Adipocyte (in vitro differentiated cells): ENCODE data around the gene ZMPSTE24.
A peak's percentile ranks its signal among the peaks of the same experiment; 100 is the strongest.

Experiments
- DNase-seq: peaks from one replicate; pipeline ENCODE4 v3.0.0-alpha.2; 2015; ENCODE audit warnings: low read depth
- H3K27me3 ChIP-seq: replicated peaks from 2 replicates; pipeline ENCODE4 v1.7.0; 2013; ENCODE audit warnings: mild to moderate bottlenecking, low read length, moderate library complexity; ENCODE audit not compliant: control insufficient read depth, insufficient read depth
- H3K36me3 ChIP-seq: 2 replicates; pipeline ENCODE4 v1.7.0; 2013; ENCODE audit warnings: low read length, mild to moderate bottlenecking, moderate library complexity; ENCODE audit not compliant: control insufficient read depth, insufficient read depth, severe bottlenecking
- H3K4me1 ChIP-seq: 2 replicates; pipeline ENCODE4 v1.7.0; 2013; ENCODE audit warnings: mild to moderate bottlenecking, low read length, moderate library complexity; ENCODE audit not compliant: control insufficient read depth, insufficient read depth
- H3K4me3 ChIP-seq: 2 replicates; pipeline ENCODE4 v1.7.0; 2013; ENCODE audit warnings: mild to moderate bottlenecking, low read length, moderate library complexity
- H3K9ac ChIP-seq: 2 replicates; pipeline ENCODE4 v1.7.0; 2013; ENCODE audit warnings: mild to moderate bottlenecking, low read length, moderate library complexity
- H3K9me3 ChIP-seq: 2 replicates; pipeline ENCODE4 v1.7.0; 2013; ENCODE audit warnings: mild to moderate bottlenecking, low read length, moderate library complexity; ENCODE audit not compliant: control insufficient read depth

ZMPSTE24 gene

GRCh38 chr1:40264354-40264781 lies 6.3 kb downstream of the ZMPSTE24 start:
- H3K4me3 ChIP-seq = no peak overlapping the region
- H3K4me1 ChIP-seq = peaks cover 42% of the 10 kb centered on the region
- H3K27me3 ChIP-seq = no peaks in the 10 kb centered on the region
- no peak for DNase-seq
- H3K9ac ChIP-seq = no peak overlapping the region
- peaks cover 61% of the 10 kb centered on the region for H3K36me3 ChIP-seq
- H3K9me3 ChIP-seq = no peaks in the 10 kb centered on the region

- Histone ChIP-seq H3K36me3 (peaks cover 68% of the 10 kb centered on the region), H3K27me3 (no peaks in the 10 kb centered on the region), H3K4me1 (peaks cover 42% of the 10 kb centered on the region), H3K4me3 (no peak overlapping the region), H3K9ac (no peak overlapping the region), H3K9me3 (no peaks in the 10 kb centered on the region)
- no peak for DNase-seq
These were observed 7.3 kb downstream of the ZMPSTE24 start for GRCh38 chr1:40265298-40265697.

- H3K4me1 ChIP-seq = peaks cover 44% of the 10 kb centered on the region
- H3K9ac ChIP-seq = no peak overlapping the region
- H3K36me3 ChIP-seq = peaks cover 68% of the 10 kb centered on the region
- no peak for DNase-seq
- no peaks in the 10 kb centered on the region for H3K9me3 ChIP-seq
- no peaks in the 10 kb centered on the region for H3K27me3 ChIP-seq
- H3K4me3 ChIP-seq = no peak overlapping the region
These were observed 7.9 kb downstream of the ZMPSTE24 start for GRCh38 chr1:40265919-40266318.

DNA sequence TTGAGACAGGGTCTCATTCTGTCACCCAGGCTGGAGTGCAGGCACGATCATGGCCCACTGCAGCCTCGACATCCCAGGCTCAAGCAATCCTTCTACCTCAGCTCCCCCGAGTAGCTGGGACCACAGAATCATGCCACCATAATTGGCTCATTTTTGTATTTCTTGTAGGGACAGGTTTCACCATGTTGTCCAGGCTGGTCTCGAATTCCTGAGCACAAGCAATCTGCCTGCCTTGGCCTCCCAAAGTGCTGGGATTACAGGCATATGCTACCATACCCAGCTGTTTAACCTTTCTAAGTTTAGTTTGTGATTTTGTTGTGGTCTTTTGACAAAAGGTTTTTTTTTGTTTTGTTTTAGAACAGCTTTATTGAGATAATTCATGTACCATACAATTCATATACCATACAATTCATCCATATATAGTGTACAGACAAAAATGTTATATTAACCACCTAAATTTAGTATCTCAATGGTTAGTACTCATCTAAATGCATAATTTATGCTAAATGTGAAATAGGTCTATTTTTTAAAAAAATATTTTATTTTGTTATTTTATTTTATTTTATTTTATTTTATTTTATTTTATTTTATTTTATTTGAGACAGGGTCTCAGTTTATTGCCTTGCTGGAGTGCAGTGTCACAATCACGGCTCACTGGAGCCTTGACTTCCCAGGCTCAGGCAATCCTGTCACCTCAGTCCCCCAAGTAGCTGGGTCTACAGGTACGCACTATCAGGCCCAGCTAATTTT lies 8.9 kb downstream of the ZMPSTE24 start:
- H3K36me3 ChIP-seq = peaks cover 68% of the 10 kb centered on the region
- H3K9ac ChIP-seq = no peak overlapping the region
- H3K27me3 ChIP-seq = no peaks in the 10 kb centered on the region
- no peaks in the 10 kb centered on the region for H3K9me3 ChIP-seq
- no peak for DNase-seq
- peak overlapping the region; percentile 48 for H3K4me3 ChIP-seq
- peaks cover 44% of the 10 kb centered on the region for H3K4me1 ChIP-seq

DNA sequence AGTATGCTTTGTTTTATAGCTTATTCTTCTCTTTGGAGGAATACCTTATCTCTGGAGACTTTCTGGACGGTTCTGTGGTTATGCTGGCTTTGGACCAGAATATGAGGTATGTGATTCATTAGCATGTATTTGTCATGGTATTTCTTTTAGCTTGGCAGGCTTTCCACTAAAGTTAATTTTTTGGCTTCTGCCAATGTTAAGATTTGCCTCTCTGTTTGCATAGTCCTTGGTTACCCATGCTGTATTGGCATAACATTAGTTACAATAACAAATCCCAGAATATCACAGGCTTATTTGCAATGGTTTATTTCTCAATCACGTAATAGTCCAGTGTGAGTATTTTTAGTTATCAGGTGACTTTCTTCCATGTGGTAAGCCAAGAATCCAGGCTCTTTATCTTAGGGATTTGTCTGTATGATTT lies 9.7 kb downstream of the ZMPSTE24 start:
- DNase-seq = peak; percentile 95
- Histone ChIP-seq H3K36me3 (peaks cover 68% of the 10 kb centered on the region), H3K27me3 (no peaks in the 10 kb centered on the region), H3K4me3 (peak overlapping the region; percentile 48), H3K4me1 (peaks cover 40% of the 10 kb centered on the region), H3K9ac (peak overlapping the region; percentile 68), H3K9me3 (no peaks in the 10 kb centered on the region)

GRCh38 chr1:40268211-40268610 lies 10.2 kb downstream of the ZMPSTE24 start:
- H3K4me3 ChIP-seq = peak overlapping the region; percentile 12
- DNase-seq = no peak
- peaks cover 36% of the 10 kb centered on the region for H3K4me1 ChIP-seq
- H3K9ac ChIP-seq = peak overlapping the region; percentile 68
- H3K27me3 ChIP-seq = no peaks in the 10 kb centered on the region
- peaks cover 67% of the 10 kb centered on the region for H3K36me3 ChIP-seq
- no peaks in the 10 kb centered on the region for H3K9me3 ChIP-seq

DNA sequence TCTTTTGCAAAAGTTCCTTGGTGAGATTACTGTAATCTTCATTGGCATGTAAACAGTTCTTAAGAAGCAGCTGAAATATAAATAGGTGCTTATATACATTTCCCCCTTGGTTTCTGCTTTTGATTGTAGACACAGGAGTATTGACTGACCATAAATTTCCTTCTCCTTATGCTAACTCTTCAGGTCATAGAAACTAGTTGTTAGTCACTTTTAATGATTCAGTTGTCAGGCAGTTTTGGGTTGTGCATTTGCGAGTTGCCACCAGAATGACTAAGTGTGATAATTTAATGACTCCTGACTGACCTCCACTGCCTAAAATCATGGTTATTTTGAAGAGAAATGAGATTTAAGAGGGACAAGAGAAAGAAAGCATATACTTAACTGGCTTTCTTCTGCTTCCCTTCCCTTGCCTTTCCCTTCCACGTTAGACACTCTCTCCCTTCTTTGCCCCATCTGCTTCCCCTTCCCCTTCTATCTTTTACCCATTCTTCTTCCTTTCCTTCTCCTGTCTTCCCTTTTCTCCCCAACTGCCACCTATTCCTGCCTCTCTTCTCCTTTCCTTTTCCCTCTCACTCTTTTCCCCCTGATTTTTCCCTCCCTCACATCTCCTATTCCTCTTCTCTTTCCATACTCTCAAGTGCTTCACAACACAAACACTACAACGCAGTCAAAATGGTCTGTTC lies 12.3 kb downstream of the ZMPSTE24 start:
- no peaks in the 10 kb centered on the region for H3K9me3 ChIP-seq
- H3K9ac ChIP-seq = no peak overlapping the region
- H3K27me3 ChIP-seq = no peaks in the 10 kb centered on the region
- peaks cover 69% of the 10 kb centered on the region for H3K36me3 ChIP-seq
- DNase-seq = no peak
- H3K4me1 ChIP-seq = peaks cover 30% of the 10 kb centered on the region
- no peak overlapping the region for H3K4me3 ChIP-seq

DNA sequence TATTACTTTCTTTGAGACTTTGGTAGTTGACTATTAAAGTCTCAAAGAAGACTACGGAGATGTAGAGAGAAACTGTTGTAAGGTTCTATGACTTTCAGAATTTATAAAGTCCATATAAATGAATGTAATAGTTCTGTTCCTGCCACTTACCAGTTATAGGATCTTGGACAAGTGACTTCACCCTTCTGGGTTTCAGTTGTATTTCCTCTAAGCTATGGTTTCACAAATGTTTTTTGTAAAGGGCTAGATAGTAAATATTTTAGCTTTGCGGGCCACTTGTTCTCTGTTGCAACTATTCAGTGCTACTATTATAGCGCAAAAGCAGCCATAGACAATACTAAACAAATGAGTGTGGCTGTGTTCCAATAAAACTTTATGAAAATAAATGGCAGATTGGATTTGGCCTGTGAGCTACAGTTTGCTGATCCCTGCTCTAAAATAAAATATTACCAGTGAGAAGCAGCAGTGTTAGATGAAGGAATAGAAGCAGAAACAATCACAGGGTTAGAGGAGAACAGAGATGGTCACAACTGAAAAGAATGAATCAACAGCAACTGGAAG lies 14.7 kb downstream of the ZMPSTE24 start:
- Histone ChIP-seq H3K4me3 (no peak overlapping the region), H3K4me1 (peaks cover 14% of the 10 kb centered on the region), H3K9ac (no peak overlapping the region), H3K27me3 (no peaks in the 10 kb centered on the region), H3K9me3 (no peaks in the 10 kb centered on the region), H3K36me3 (peaks cover 75% of the 10 kb centered on the region)
- no peak for DNase-seq

GRCh38 chr1:40273547-40274166 lies 15.6 kb downstream of the ZMPSTE24 start:
- Histone ChIP-seq H3K36me3 (peaks cover 72% of the 10 kb centered on the region), H3K4me3 (no peak overlapping the region), H3K9ac (no peak overlapping the region), H3K27me3 (no peaks in the 10 kb centered on the region), H3K9me3 (no peaks in the 10 kb centered on the region), H3K4me1 (peaks cover 6% of the 10 kb centered on the region)
- DNase-seq = no peak

DNA sequence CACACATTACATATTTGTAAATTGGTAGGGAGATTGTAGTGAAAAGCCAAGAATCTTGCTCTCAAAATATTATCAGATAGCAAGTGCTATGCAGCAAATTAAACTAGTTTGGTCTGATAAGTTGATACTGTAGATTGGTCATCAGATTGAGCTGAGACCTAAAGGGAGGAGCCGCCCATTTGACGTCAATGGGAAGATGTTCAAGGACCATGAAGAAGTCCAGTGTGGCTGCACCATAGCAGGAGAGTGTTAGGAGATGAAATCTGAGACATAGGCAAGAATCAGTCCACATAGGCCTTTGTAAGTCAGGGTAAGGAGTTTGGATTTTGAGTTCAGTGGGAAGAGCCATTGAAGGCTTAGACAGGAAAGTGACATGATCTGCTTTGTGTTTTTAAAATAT lies 16.3 kb downstream of the ZMPSTE24 start:
- no peaks in the 10 kb centered on the region for H3K27me3 ChIP-seq
- no peak overlapping the region for H3K9ac ChIP-seq
- no peak overlapping the region for H3K4me3 ChIP-seq
- no peaks in the 10 kb centered on the region for H3K9me3 ChIP-seq
- H3K4me1 ChIP-seq = peaks cover 6% of the 10 kb centered on the region
- peaks cover 74% of the 10 kb centered on the region for H3K36me3 ChIP-seq
- no peak for DNase-seq

GRCh38 chr1:40276122-40276521 lies 18.1 kb downstream of the ZMPSTE24 start:
- Histone ChIP-seq H3K9ac (no peak overlapping the region), H3K9me3 (no peaks in the 10 kb centered on the region), H3K4me3 (no peak overlapping the region), H3K4me1 (no peaks in the 10 kb centered on the region), H3K36me3 (peaks cover 67% of the 10 kb centered on the region), H3K27me3 (no peaks in the 10 kb centered on the region)
- DNase-seq = no peak
